Left colon (tissue), 2 donors: ENCODE data around the gene YAE1. TPM values are rescaled to one million over a fixed set of nuclear protein-coding genes. Genes with fewer than 3 reads are reported as not detected.
A peak's percentile ranks its signal among the peaks of the same experiment; 100 is the strongest.

Experiments
- ATAC-seq: fragments of 200-7000 bp; cut with Tn5 transposase; one replicate; pipeline ENCODE4 v1.9.1; 2020; ENCODE audit warnings: mild to moderate bottlenecking, moderate library complexity
- DNase-seq, 2 donors: peaks; one replicate each; pipeline ENCODE4 v3.0.0-alpha.2; 2020
- intact Hi-C, 2 donors: fragments of 100-400 bp; cut with DNase I in 1 of 2; cut with micrococcal nuclease in 1 of 2; formaldehyde crosslinking; loops; one replicate each; pipeline versions ENCODE4 v1.11.2 to v1.14.0; 2022; cut with DNase I, micrococcal nuclease
- total RNA-seq, 2 donors: library from RNA; stranded (reverse); fragmentation: NEBNext Ultra II Directional; extraction: Animal tissue kit (Norgen Biotek cat#: 25700); gene quantifications; one replicate each; pipeline ENCODE4 v1.2.1, GENCODE V29; 2021
- donor health status: DM: no; HTN: no; CAD: no.
- donor health status: DM: yes; HTN: yes; CAD: no.

Gene YAE1
- total RNA-seq, 2 donors from 2014 or later, result 19.0 to 27.4 TPM

DNA sequence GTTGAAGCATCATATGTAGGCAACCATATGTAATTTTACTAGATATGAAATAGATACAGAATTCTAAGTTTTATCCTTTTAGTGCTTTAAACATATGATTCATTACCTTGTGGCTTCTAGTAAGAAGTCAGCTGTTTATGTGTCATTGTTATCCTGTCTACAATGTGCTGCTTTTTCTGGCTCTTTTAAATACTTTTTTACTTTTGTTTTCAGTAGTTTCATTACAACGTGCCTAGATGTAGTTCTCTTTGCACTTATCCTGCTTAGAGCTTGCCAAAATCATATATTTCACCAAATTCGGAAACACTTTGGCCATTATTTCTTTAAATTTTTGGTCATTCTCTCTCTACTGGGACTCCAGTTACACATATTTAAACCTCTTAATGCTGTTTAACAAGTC, 26.4 kb downstream of the YAE1 start:
- intact Hi-C loops, result no loop called here
- DNase-seq (no peak), ATAC-seq (no peak)

DNA sequence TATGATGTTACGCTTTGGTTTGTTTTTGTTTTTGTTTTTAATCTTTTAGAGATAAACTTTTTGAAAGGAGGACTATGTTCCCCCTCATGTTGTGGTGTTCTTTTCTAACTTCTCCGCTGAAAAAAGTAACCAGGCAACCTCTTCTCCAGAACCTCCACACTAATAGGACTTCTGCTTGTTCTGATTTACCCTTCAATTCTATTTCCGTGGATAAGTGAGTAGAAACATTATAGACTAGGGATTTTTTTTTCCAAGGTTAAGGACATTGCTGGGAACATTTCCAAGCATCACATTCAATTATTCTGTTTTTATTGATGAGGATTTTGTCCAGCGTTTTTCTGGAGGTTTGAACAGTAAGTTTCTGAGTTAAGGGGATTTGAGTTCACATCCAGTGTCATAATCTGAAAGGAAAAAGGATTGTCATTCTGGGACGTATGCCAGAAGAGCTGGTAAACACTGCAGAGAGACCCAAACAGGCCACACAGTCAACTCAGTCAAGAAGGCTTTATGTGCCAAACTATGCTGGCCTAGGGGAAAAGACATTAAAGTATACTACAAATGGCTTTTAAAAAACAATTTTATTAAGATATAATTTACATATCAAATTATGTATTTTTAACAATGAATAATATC, 28.9 kb downstream of the YAE1 start:
- intact Hi-C loops, result no loop called here
- ATAC-seq, result no peak
- DNase-seq, result no peak

DNA sequence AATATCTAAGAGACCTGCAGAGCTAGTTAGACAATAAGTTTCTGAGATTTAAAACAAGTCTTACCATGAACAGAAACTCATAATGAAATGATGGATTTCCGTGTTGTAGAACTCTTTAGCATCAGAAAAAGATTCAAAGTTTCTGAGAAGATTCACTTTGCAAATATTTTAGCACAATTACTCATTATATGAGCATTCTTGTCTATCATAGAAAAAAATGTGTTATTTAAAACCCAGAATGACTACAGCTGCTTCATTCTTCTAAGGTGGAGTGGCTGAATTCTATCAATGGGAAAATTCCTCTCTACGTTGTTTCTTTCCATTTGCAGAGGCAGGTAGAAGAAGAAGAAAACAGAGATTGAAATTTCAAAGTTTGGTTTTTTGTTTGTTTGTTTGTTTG, 36.1 kb downstream of the YAE1 start:
- intact Hi-C loops, result no loop called here
- ATAC-seq (no peak), DNase-seq (no peak)

DNA sequence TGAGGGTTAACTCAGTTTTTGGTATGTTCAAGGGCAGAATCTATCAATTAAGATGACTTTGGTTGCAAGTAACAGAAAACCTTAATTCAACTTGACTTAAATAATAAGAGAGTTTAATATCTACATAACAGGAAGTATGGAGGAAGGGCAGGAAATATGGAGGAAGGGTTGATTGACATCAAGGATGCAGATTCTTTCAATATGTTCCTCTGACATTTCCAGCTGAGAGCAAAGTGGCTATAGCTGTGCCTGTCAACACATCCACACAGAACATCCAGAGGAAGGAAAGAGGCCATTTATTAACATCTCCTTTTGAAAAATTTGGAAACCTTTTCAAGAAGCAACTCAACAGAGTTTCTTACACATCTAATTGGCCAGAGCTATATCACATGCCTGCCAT, 37.7 kb downstream of the YAE1 start:
- intact Hi-C loops, result no loop called here
- no peak for DNase-seq
- ATAC-seq, result no peak

DNA sequence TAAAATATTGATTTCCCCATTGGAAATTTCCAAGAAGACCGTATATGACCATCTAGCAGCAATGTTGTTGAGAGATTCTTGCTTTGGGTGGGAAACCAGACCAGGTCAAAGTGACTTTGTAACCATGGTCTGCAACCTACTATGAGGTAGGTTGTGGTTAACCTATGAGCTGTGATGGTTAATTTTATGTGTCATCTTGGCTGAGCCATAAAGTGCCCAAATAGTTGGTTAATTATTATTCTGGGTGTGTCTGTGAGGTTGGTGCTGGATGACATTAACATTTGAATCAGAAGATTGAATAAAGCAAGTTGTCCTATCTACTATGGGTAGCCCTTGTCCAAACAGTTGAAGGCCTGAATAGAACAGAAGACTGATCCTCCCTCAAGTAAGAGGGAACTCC, 38.9 kb downstream of the YAE1 start:
- ATAC-seq (no peak), DNase-seq (no peak)
- intact Hi-C loops, result no loop called here

DNA sequence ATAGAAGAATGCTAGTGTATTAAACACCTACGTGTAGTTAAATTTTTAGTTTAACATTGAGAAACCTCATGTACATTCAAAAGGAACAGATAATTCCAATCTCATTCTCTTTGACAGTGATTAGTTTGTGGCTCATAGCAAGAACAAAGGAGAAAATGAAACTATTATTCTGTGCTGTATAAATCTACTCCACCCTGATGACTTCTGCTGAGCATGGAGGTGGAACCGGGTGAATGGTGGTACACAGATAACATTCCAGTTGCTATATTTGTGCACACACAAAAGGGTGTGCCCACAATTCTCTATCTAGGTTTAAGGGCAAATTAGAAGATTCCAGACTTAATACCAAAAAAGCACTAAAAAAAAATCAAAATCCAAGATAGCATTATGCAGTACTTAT, 40.1 kb downstream of the YAE1 start:
- intact Hi-C loops, result no loop called here
- DNase-seq (no peak), ATAC-seq (peak; percentile 66)

DNA sequence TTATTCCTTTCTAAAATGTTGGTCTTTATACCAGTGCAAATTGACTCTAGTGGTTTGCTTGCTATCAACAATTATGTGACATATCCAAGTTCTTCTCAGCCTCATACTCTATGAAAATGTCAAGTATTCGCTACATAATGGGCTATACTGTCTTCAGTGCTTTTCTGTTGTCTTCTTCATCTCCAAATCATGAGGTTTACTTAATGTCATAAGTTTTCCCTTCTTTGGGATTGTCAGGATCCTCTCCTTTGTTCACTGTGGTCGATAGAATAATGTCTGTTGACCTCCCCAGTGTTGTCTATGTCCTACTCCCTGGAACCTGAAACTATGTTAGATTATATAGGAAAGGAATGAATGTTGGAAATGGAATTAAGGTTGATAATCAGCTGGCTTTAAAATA, 40.7 kb downstream of the YAE1 start:
- DNase-seq (no peak), ATAC-seq (no peak)
- intact Hi-C loops, result no loop called here

DNA sequence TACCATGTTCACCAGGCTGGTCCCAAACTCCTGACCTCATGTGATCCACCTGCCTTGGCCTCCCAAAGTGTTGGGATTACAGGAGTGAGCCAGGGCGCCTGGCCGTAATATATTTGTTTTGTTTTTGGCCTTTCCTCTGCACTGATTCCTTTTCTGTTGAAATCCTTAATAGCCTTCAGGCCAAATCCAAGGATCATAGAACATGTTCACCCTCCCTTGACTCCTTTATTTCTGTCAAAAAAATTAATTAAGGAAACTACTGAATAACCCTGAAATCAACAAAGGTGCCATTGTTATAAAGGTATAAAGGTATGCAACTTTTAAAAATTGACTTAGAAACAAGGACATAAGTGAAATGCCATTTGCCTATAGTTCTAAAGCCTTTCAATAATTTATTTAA, 41.7 kb downstream of the YAE1 start:
- intact Hi-C loops, result no loop called here
- DNase-seq, result no peak
- no peak for ATAC-seq

DNA sequence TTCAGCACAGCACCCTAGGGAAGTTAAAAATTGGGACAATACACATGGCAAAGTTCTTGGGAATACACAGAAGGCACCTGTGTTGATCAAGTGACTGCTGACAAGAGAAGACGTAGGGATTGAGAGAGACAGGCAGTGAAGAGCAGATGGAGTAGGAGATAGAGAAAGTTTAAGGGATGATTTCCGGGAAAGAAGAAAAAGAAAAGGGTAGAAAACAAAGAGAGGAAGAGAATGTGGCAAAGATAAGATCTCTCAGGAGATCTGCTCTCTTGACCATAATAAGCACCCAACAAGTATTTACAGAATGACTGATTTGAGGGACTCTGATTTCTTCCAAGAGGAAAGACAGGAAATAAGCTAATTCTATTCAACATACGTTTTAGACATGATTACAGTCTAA, 42.1 kb downstream of the YAE1 start:
- no peak for DNase-seq
- ATAC-seq, result no peak
- intact Hi-C loops, result no loop called here

DNA sequence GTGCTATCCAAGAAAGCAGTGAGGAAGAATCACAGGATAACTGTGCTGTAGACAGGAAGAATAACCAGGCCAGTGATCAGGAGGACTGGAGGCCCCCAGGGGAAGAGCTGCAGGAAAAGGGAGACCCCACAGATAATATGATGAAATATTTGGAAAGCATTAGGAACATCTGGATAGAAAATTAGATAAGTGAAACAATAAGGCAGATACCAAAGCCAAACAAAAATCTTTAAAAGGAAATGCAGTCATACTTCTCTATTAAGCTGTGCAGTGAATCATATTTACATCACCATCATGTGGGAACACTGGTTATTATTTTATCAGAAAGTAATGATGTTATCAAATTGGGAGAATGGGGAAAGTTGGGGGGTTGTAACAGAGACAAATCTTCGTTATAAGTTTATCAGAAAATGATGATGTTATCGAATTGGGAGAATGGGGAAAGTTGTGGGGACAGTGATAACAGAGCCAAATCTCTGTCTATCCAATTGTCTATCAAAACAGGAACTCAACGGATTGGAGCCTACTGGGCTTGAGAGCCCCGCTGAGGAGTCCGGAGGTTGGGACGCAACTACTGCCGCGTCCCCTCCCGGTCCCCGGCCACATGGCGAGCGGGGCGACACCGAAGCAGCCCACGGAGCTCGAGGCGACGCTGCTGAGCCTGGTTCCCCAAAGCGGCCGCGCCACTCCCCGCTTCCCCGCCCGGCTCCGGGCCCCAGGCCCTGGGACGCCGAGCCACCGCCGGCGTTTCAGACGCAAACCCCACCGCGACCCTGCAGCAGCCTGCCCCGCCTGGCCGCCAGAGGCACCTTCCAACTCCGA, 43.1 kb downstream of the YAE1 start:
- peak in 1 of 2 donors; percentile 23 for DNase-seq

DNA sequence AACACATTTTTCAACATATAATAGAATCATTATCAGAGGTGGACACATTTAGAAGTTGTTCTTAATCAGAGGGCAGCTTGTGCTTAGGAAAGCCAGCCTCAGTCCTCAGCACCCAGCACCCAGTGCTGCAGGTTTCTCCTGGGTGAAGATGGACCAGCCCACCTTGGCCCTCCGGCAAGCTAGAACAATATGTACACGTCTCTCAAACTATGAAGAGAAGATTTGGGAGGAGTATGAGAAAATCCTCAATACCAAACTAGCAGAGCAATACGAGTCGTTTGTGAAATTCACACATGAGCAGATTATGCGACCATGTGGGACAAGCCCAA, 43.7 kb downstream of the YAE1 start:
- ATAC-seq, result no peak
- intact Hi-C loops, result no loop called here
- DNase-seq, result no peak

More for the DNA sequence above, 43.1 kb downstream of the YAE1 start:
- intact Hi-C loops, result no loop called here
- peak; percentile 31 for ATAC-seq

DNA sequence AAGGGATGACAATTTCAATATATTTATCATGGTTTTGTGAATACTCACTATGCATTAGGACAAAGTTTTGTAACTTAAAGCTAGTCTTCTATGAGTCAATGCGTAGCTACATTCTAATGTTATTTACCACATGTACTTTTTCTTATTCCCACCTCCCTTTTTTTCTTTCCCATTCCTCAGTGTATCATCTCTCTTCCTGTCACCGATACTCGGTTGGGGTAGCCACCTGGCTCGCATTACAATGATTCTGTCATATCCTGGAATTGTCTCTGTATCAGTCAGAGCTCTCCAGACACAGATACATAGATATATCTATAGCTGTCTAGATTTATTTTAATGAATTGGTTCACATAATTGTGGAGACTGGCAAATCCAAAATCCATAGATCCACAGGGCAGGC, 47.4 kb downstream of the YAE1 start:
- ATAC-seq (no peak), DNase-seq (no peak)
- intact Hi-C loops, result no loop called here

DNA sequence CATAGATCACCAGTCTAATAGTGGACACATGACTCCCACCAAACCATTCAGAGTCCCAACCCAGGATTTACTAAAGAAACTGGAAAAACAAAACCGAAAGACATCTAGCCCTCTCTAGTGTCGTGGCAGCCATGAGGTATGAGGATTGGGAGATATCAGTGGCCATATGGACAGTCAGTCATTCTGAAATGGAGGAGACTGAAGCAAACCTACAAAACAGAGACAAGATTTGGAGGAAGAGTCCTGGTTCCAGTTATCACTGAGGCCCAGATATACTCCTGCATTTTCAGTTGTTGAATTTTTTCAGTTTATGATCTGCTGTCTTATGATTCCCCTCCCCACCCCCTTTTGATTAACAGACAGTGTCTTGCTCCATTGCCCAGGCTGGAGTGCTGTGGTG, 48.1 kb downstream of the YAE1 start:
- intact Hi-C loops, result no loop called here
- ATAC-seq, result no peak
- no peak for DNase-seq

DNA sequence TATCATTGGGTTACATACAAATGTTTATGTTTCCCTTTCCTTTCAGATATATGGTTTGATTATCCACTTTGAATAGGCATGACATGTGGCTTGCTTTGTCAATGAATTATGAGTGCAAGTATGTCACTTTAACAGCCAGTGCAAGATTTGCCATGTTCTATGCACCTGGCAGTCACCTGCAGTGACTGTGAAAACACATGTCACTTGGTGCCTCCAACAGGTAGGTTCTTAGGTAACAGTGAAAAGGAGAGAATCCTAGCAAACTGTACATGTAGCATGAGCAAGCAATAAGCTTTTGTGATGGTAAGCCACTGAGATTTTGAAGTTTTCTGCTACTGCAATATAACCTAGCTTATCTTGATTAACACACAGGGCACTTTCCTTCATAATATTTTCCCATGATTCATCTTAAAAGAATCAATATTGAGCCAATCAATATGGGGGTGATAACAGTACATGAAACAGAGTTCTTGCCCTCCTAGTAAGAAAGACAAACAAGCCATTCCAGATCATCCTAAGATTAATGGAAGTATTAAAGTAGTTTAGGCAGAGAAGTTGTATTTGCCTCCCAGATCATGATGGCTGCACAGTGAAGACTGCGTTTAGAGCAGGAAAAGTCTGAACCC, 49.3 kb downstream of the YAE1 start:
- no peak for ATAC-seq
- intact Hi-C loops, result no loop called here

DNA sequence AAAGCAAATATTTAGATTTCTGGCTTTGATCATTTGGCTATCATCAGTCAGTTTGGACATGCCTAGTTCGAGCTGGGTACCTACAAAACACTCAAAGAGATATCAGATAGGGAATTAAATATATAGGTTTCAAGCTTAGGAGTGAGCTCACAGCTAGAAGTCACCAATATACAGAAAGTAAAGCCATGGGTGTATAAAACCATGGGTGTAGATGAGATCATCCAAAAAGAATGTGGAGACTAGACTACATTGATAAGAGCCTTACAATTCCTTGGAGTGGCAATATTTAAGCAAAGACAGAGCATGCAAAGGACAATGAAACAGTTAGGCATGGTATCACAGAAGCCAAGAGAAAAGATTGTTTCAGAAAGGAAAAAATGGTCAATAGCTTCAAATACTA, 49.9 kb downstream of the YAE1 start:
- intact Hi-C loops, result no loop called here
- DNase-seq (no peak), ATAC-seq (no peak)

More for the DNA sequence above, 49.3 kb downstream of the YAE1 start:
- no peak for DNase-seq

DNA sequence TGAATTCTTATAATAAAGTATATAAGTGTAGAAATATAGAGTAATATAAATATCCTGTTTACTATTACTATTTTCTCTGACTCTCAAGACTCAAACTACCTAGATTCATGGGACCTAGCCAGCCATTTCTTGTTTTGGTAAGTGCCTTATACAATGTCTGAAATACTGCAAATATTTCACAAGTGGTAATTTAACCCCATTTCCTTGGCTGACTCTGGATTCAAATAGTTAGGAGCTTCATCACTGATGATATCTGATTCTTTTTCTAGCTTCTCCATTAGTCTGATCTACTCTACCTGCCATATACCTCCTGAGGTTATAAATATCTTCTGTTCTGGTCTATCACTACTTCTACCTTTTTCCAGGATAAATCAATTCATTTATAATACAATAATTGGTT, 50.8 kb downstream of the YAE1 start:
- DNase-seq, result no peak
- intact Hi-C loops, result no loop called here
- no peak for ATAC-seq

DNA sequence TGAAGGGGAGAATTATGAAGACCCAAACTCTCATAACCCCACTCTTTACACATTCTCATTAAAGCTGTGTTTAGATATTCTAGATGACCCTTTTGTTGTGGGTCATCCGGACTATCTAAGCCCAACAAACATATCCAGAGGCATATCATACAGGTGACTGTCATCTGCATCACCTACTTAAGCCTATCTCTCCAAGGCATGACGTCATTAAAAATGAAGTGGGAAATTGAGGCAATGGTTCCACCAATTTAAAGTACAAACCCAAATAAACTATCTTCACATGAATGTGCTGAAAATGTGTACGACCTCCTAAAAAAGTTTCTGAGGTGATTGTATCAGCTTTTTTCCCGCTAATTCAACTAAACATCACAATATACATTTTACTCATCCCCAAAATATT, 52.7 kb downstream of the YAE1 start:
- intact Hi-C loops, result no loop called here
- ATAC-seq (no peak), DNase-seq (no peak)

DNA sequence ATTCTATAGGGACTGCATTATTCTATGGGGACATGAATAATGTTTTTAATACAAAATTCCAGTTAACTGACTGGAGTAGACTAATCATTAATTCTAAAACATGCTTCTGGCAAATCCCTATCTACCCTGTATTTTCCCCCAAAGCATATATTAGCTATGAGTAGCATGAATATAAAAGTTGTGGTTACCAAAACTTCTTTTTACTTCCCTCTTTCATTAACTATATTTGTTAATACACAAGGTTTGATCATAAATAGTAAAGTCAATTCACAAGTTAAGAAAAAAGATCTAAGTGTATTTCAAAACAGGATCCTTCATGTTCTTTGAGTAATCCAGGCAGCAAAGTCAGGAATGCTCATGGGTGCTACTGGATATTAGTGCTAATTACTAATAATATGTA, 54.3 kb downstream of the YAE1 start:
- ATAC-seq (no peak), DNase-seq (no peak)
- intact Hi-C loops, result no loop called here

DNA sequence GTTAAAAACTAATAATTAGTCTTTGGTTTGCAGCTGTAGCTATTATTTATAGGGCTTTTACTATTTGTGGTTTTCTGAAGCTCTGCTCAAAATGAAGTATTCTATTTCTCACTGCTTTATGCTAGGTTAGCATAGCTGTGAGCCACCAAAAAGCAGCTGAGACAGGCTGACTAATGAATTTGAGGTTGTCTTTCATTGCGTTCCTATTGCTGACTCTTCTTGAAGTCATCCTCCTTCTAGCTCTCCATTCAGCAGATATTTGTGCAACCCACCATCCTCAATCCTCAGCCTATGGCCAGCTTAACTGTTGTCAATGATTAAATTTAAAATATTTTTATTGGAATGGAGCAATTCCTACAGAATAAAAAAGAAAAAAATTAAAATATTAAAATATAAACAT, 55.1 kb downstream of the YAE1 start:
- ATAC-seq (no peak), DNase-seq (no peak)
- intact Hi-C loops, result no loop called here

DNA sequence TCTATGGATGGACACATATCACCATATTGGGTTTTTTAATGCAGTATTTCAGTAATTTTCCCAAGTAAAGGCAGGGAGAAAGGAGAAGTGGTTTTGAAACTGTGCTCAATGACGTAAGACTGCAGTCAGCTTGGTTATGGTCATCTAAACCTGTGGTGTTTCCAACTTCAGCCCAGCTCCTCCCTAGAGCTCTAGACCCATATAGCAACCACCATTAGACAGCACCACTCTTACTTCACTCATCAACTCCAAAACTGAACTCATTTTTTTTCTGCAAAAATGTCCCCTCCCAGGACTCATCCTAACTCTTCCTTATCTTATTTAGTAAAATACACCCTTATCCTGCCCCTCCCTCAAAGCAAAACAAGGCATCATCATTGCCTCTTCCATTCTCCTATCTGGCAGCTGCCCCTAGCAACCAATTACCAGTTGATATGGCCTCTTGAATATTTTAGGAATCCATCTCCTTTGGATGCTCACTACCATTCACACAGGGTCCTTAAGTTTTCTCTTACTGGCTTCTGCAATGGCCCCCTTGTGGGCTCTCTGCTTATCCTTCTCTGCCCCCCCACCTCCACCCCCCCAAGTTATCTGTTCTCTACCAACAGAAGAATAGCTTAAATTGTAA, 55.7 kb downstream of the YAE1 start:
- DNase-seq, result no peak
- intact Hi-C loops, result no loop called here

More for the DNA sequence above, 55.7 kb downstream of the YAE1 start:
- no peak for ATAC-seq
